Activated CD4-positive, CD25-positive, alpha-beta regulatory T cell (primary cell): ENCODE results near the gene BTF3.

ENCODE experiments used
- DNase-seq, 4 experiments: peaks; one replicate each; lab custom pipeline; 2025; lab: John Stamatoyannopoulos, UW

Gene BTF3

GRCh38 chr5:73525606-73526203 lies 27.5 kb downstream of the BTF3 start:
- DNase-seq, result no peak

GRCh38 chr5:73528248-73528647 lies 30.0 kb downstream of the BTF3 start:
- no peak for DNase-seq

- no peak for DNase-seq
These were observed 30.8 kb downstream of the BTF3 start for GRCh38 chr5:73529081-73529480.

- no peak for DNase-seq
These were observed 33.1 kb downstream of the BTF3 start for GRCh38 chr5:73531356-73531755.

- no peak for DNase-seq
These were observed 34.0 kb downstream of the BTF3 start for GRCh38 chr5:73532195-73532594.

- no peak for DNase-seq
These were observed 35.9 kb downstream of the BTF3 start for GRCh38 chr5:73534011-73534644.

GRCh38 chr5:73534971-73535370 lies 36.7 kb downstream of the BTF3 start:
- DNase-seq, result no peak

GRCh38 chr5:73539730-73540129 lies 41.5 kb downstream of the BTF3 start:
- no peak for DNase-seq

- no peak for DNase-seq
These were observed 42.0 kb downstream of the BTF3 start for GRCh38 chr5:73540192-73540591.

GRCh38 chr5:73542020-73542419 lies 43.8 kb downstream of the BTF3 start:
- no peak for DNase-seq

GRCh38 chr5:73544429-73545402 lies 46.5 kb downstream of the BTF3 start:
- no peak for DNase-seq

GRCh38 chr5:73545403-73545779 lies 47.1 kb downstream of the BTF3 start:
- DNase-seq, result no peak

GRCh38 chr5:73550016-73550415 lies 51.8 kb downstream of the BTF3 start:
- no peak for DNase-seq

- no peak for DNase-seq
These were observed 54.4 kb downstream of the BTF3 start for GRCh38 chr5:73552642-73553041.
